ENCODE results near the gene PAX3. TPM values are rescaled to one million over a fixed set of nuclear protein-coding genes. Genes with fewer than 3 reads are reported as not detected.

The PAX3 gene
- total RNA-seq, 1 donor from 2014 or later = not detected

DNA sequence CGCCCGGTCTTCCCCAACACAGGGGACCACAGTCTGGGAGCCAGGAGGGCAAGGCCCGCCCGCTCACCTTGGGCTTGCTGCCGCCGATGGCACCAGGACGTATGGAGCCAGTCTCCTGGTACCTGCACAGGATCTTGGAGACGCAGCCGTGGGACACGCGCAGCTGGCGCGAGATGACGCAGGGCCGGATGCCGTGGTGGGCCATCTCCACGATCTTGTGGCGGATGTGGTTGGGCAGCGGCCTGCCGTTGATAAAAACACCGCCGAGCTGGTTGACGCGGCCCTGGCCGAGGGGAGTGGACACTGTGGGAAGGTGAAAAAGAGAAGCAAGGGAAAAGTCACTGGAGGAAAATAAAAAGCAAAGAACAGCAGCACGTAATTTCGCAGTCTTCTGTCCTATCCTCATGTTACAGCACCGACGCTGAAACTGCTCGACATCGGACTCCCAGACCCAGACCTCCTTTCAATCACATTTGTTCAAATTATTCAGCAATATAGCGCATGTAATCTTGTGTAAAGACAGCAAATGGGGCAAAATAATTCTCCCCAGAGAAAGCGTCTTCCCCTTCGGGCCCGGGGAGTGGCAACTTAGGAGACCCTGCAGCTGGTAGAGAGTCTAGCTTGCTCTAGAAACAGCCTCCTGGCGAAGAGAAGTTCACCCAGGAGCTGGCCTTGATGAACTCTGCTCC is 1.7 kb downstream of the PAX3 start:
- DNase-seq (ENCODE audit: low read depth in 2 of 2) = no peak

DNA sequence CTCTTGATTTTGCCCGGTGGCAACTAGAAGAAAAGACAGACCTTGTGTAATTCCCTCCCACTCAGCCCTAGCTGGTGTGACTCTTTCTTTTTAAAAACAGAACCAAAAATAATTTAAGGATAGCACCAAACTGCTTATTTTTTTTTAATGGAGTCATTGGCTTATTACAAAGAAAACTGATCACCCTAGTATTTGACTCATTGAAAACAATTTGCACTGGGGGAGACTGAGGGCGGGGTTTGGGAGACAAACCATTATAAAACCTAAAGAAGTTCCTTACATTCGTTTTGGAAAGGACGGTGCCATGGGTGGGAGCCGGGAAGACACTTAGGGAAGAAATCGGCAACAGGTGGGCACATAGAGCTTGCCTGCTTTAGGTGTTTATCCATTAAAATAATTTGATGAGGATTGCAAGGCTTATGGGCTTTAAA is 2.5 kb downstream of the PAX3 start:
- DNase-seq (ENCODE audit: low read depth in 2 of 2) = no peak

DNA sequence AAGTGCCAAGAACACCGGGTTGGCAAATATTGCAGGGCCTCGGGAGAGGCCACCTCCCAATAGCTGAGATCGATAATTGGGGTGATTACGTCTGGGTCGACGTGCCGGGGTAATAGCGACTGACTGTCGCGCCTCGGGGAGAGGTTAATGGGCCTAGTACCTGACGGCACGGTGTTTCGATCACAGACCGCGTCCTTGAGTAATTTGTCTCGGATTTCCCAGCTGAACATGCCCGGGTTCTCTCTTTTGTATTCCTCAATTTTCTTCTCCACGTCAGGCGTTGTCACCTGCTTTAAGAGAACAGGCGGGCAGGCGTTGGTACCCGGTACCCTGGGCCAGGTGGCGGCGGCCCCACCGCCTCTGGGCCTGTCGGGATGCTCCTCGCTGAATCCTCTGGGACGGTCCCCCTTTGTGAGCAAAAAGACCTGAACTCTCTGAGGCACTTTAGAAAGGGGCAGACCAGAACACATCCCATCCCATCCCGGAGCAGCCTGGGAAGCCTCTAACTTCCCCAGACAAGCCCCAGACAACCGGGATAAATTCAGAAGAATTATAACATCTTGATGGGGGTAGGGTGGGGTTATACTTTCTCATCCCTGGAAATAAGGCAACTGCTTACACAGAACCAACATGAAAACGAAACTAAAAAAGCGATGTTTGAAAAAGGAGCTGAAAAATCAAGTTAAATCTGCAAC is 3.3 kb downstream of the PAX3 start:
- no peak for DNase-seq (ENCODE audit: low read depth in 2 of 2)

DNA sequence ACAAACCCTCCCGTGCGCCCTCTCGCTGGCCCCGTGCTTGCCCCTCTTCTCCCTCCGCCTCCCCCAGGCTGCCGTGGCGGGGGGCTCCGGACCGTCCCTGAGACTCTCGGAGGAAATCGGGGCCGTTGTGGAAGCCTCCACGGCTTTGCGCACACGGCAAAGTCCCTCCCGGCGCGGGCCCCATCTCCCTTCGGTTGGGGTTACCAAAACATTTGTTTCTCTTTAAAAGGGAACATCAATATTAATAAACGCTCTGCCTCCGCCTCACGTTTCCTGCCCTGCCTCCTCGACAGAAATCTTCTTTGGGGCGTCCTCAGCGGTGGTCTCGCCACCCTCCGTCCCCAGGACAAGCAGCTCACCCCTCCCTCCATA is 3.8 kb downstream of the PAX3 start:
- DNase-seq (ENCODE audit: low read depth in 2 of 2) = no peak

DNA sequence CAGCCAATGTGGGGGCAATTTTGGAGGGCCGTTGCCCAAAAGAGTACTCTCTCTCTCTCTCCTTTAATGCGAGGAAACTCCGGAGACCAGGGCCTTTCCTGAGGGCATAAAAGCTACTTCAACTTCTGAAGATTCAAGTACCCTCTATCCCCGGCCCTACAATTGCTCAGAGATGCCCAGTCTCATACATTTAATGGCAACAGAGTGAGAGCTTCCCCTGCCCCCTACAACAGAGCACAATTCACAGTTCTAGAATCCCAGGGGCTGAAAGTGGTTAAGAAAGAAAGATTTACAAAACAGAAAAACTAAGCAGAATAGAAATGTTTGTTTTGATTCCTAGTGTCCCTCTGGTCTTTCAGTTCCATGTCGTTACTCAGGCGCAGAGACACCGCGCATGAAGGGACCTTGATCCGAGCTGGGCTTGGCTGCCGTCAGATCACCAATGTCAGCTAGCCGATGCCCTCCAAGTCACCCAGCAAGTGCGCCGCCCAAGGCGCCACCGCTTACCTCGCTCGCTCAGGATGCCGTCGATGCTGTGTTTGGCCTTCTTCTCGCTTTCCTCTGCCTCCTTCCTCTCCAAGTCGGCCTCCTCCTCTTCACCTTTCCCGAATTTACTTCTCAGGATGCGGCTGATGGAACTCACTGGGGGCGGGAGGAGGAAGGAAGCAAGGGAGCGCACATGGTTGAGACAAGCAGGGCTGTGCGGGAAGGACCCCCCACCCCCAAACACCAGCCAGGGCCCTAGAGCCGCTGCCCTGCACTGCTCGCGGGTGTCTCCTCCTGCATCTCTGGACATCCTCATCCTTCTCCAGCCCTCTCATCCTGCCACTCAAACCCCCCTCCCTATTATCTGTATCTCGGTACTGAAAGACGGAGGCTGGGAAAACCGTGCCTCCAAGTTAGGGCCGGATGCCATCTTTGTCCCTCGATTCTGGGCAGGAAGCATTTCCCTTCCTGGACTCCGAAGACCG is 4.9 kb downstream of the PAX3 start:
- no peak for DNase-seq (ENCODE audit: low read depth in 2 of 2)

DNA sequence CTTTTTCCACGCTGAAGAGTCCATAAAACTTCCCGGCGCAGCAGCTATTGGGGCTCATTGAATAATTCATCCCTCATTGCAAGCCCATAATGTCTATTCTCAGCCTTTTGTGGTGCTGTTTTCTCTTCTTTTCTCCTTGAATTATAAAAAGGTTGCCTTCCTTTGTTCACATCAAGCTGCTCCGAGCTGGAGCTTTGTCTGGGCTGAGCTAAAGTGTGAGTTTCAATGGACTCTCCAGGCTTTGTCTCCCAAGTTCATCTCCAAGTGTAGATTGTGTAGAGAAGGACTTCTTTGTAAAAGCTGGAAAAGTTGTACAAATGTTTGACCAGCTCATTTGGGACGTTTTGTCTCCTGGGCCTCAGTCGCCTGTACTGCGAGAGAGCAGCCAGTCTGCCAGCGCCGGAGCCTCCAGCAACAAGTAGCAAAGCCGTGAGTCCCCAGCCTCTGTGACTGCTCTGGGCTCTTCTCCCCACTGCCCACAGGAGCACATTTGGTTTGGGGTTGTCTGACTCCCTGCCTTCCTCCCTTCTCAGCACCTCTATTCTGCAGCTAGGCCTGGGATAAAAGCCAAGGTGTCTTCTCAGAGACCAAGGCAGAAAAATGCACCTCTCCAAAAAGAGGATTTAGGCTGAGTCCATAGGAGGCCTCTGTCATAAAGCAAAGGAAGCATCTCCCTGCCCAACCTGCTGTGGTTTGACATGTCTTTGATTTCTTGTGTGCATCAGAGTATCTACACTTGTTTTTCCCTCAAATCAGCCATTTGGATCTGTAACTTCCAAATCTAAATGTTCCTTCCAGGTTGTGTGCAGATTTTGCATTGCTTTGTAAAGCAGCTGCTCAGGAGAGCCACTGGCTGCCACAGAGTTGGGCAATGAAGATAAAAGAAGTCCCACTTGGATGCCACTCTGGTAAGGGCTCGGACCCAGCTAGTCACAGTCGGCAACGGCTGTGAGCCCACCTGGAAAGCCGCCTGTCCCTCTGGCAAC is 6.4 kb downstream of the PAX3 start:
- no peak for DNase-seq (ENCODE audit: low read depth in 2 of 2)

DNA sequence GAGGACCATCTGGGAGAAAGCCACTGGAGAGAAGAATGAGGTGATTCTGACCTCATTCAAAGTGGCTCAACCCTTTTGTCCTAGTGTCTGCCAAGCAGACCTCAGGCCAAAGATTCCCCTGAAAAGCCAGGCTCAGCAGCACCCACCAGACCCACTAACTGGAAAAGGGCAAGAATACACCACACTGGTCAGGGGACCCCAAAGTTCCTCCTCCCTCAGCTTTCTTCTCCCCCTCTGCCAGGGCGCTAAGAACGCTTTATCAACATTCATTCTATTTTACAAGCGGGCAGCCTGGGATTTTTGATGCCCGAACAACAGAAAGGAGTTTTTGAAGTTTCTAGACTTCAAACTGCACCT is 7.3 kb downstream of the PAX3 start:
- no peak for DNase-seq (ENCODE audit: low read depth in 2 of 2)

DNA sequence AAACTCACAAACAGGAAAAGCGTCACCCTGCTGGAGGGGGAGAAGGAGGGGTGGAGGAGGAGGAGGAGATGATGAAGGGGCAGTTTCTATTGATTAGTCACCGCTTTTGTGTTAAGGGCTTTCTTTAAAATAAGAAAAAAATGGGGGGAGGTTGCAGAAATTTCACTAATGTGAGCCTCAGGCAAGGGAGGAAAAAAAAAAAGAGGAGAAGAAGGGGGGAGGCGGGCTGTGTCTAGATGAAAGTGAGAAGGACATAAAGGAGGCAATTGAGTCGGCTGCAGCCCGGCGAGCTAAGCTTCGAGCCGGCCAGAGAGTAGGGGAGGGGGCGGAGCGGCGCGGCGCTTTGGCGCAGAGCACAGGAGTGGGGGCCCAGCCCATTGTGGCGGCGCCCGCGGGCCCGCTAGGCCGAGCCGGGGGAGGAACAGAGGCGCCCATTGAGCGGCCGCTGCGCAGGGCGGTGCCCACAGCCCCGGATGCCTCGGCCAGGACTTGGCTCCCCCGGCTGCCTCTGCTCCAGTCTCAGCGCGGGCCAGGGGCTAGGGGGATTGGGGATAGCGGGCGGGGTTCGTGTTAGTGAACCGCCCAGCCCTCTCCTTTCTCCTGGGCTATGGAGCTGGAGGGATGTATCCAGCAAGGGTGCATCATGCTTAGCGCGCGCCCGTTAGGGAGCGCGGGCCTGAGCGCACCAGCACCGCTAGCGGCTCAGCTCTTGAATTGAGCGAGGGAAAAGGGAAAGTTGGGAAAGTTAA is 7.9 kb downstream of the PAX3 start:
- no peak for DNase-seq (ENCODE audit: low read depth in 2 of 2)

DNA sequence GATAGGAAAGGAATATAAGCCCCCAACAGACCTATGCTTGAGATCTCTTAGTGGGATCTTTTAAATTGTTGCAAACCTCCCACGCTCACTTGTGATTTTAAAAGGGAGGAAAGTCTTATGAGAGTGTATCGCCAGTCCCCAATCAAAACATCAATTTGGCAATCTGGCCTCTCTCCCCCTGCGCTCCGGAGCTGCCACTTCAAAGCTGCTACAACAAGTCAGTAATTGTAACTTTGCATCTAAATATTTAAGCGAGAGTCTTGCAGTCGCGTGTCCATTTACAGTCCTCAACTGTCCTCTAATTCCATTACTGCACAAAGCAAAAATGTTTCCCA is 8.4 kb downstream of the PAX3 start:
- no peak for DNase-seq (ENCODE audit: low read depth in 2 of 2)

DNA sequence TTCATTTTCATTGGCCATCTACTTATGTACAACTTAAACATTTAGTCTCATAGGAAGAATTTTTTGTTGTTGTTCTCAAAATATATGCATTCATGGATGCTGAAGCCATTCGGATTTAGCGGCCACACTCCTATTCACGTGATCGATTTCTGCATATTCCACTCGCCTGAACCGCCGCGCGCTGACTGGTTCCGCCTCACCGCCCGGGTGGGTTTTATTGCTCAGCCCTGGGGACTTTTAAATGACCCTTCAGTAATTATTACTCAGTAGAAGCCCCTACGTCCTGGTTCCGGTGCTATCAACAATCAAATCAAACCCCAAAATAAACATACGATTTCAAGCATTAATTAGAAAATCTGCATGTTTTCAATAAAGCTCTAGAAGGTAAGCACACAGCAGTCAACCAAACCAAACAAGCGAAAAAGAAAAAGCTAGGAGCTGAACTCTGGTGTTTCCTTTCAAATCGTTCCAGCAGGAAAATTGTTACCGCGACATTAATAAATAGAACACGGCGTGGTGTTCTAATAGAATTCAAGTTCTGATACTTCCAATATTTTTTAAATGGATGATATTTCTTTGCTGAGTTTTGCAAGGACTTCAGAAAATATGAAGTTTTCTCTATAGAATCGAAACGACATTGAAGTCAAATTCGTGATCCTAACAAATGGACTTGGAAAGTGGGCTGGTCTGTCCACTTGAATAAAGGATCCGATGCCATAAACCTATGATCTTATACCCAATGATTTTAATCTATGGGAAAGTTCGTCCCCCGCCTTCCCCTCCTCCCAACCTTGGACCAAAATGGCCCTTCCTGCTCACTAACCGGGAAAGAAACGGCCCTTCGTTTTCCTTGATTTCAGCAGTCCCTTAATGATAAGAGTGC is 9.3 kb downstream of the PAX3 start:
- no peak for DNase-seq (ENCODE audit: low read depth in 2 of 2)

DNA sequence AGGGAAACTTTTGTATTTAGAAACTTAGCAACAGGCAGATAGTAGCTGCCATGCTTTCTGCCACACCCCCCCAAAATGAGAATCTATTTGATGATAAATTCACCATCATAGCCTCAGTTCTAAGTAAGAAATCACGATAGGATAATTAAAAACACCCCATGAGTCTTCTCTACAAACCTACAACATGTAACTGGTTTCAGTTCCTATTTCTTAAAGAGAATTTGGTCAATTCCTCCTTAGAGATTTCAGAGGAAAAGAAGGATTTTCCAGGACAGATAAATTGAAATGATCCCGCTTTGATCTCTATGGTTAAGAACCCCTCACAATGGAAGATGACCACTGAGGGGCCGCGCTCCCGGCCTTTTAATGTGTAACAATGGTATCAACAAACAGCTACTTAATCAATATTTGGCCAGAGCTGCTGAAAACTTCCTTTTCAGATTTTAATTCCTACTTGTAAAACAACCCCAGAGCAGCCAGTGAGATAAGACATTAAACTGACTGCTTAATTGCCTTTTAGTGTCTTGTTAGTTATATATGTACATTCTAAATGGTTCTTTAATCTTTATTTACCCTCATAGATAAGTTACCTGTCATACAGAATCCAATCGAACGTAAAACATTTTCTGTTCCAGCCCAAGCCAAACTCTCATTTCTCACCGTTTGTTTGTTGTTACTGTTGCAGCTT is 10.1 kb downstream of the PAX3 start:
- DNase-seq (ENCODE audit: low read depth in 2 of 2) = no peak

DNA sequence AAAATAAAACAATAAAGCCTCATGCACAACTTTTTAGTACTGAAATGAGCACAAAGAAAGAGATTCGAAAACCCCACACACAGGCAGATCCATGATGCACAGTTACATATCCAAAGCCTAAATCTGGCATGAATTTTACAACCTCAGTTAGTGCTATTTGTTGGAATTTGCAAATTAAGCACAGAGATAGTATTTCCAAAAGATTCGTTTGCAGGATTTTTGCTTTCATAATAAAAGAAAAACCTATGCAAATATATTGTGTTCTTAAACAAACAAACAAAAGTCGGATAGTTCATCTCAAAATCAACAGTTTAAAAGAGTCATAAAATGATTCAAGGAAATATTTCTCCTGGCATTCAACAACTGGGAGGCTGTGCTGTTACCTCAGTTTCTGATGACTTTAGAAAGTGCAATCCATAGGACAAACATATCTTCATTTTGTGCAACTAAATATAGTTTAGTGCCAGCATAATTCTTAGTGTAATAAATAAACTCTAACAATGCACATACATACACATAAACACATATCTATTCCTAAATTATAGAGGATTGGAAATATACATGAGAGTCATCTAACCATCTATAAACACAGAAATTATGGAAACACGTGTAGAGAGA is 10.8 kb downstream of the PAX3 start:
- no peak for DNase-seq (ENCODE audit: low read depth in 2 of 2)

DNA sequence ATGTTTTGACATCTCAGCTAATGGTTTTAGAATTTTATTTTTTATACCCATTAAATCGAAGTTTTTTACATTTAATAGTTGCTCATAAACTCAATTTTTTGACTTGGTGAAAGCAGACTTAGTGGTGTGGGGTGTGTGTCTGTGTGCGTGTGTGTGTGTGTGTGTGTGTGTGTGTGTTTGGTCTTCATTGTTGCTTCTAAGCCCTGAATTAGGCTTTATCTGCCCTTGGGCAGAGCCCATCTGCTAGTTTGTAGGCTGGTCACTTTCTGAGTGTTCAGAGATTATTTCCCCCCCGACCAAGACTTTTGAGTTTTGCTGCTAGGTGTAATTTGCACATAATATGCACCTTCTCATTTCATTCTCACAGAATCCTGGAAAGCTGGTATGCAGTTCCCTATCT is 14.3 kb downstream of the PAX3 start:
- DNase-seq (ENCODE audit: low read depth in 2 of 2) = no peak

DNA sequence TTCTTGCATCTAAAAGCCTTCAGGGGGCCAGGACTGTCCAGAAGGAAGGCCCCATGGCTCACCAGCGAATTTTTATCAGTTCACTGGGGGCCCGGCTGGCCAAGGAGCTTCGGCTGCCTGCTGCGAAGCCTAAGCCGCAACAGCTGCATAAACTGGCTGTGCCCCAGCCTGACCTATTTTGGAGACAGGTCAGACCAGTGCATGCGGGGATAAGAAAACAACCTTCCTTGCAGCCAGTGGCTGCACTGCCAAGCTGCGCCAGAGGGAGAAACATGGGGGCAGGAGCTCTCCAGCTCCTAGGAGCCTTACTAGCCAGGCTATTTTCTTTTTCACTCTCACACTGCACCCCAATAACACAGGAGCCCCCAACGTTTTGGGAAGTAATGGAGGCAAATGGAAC is 15.2 kb downstream of the PAX3 start:
- DNase-seq (ENCODE audit: low read depth in 2 of 2) = no peak

DNA sequence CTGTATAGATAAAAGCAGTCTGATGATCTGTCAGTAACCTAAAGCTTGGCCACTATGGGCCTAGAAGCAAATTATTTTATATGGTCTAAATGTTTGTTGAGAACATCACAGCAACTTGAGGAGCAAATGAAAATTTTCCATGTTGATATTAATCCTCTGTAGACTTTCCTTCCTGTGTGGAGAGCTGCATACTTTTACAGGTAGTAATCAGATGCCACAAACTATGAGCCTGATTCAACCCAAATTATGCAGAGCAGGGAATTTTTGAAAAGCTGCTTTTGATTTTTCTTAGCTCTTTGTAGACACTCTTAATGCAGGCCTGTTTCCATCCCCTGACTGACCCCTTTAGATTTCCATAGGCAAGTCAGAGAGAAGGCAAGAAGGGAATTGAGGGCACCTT is 17.3 kb downstream of the PAX3 start:
- DNase-seq (ENCODE audit: low read depth in 2 of 2) = no peak

DNA sequence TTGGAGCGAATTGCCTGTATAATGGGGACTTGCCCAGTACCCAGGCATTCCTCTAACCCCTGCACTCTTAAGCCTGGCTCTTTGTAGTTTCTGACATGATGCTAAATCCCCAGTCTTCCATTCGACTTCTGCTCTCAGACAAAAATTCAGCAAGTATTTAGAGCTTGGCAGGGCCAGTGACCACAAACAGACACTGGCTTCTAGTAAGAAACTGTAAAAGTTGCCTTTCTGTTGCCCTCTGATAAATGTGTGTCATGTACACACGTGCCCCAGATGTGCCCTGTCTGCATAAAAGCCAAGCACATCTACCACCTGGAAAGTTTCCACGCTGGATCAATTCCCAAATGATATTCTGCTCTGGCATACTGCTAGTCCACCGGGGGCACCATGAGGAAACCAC is 18.0 kb downstream of the PAX3 start:
- no peak for DNase-seq (ENCODE audit: low read depth in 2 of 2)

DNA sequence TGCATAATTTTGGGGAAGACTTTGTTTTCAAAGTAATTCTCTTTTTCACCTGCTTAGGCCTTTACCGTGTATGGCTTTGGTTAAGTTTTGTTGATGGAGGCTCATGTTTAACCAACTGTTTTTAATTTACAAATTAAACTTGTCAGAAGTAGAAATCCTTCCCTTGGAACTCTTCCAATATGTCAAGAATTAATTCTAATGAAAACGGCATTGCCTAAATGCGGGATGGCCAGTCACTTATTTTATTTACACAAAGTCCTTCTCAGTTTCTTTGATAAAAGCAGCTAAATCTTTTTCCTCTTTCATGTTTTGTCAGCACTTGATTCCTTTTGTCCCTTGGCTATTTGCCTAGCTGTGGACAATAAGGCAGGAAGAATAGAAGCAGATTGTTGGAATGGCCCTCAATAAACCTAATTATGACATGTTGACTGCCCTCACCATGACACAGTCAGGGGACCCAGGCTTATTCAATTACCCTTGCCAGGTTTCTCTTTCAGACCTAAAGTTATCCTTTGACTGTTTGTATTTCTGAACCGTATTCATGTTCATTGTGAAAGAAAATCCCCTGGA is 26.3 kb downstream of the PAX3 start:
- peak; percentile 5 to 14 for DNase-seq (ENCODE audit: low read depth in 2 of 2)

DNA sequence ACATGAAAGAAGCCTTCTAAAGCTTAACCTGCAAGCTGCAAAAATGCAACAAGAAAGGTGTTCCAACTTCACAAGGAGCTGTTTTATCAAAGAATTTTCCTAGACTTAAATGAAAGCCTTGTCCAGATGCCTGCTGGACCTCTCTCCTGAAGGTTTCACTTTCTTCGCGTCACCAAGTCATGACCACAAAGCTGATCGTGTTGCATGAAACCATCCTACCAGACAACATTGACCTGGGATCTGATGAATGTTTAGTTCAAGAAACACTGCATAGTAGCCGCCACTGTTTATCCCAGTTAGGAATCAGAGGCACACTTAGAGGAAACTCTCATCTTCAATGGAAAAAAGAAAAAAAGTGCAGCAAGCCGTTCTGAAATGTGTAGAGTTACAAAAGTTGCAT is 26.9 kb downstream of the PAX3 start:
- DNase-seq (ENCODE audit: low read depth in 2 of 2) = no peak

Data from dermis microvascular lymphatic vessel endothelial cell (primary cell).